Lower leg skin (tissue), 4 donors: ENCODE data around the gene IL1R1. TPM values are rescaled to one million over a fixed set of nuclear protein-coding genes. Genes with fewer than 3 reads are reported as not detected.

Experiments used
- DNase-seq, 2 donors: peaks; one replicate each; pipeline ENCODE4 v3.0.0-alpha.2; 2019; ENCODE audit warnings: low spot score in 2 of 2
- H3K4me3 ChIP-seq: fragments of 200-600 bp; sonication (generic); 2 replicates; pipeline ENCODE4 v1.5.1; 2017; ENCODE audit warnings: mild to moderate bottlenecking, low read depth; ENCODE audit not compliant: poor library complexity, severe bottlenecking
- CTCF ChIP-seq, 3 donors: fragments of 450-650 bp; IDR thresholded peaks; one replicate each; pipeline ENCODE4 v1.5.1; 2016; ENCODE audit warnings: antibody characterized with exemption in 3 of 3, mild to moderate bottlenecking in 3 of 3, moderate library complexity in 2 of 3
- POLR2A ChIP-seq, 2 donors: fragments of 450-650 bp; IDR thresholded peaks; one replicate each; pipeline ENCODE4 v1.6.1; 2016 to 2017; ENCODE audit warnings: antibody characterized with exemption in 2 of 2, mild to moderate bottlenecking in 1 of 2, moderate library complexity in 1 of 2
- WGBS, 2 donors: methylation state at CpG; one replicate each; pipeline ENCODE4 v1.1.5; 2018; 5-methylcytosine and 5-hydroxymethylcytosine counted together
- intact Hi-C: fragments of 100-400 bp; cut with DNase I; formaldehyde crosslinking; loops from one replicate; pipeline ENCODE4 v1.15.0; 2023; ENCODE audit warnings: low total_unique reads
- total RNA-seq, 4 donors: library from RNA; depleted of rRNA; stranded (reverse); fragments of >200 nt; gene quantifications; one replicate each; pipeline ENCODE4 v1.1.0, GENCODE V29; 2016

The IL1R1 gene
- total RNA-seq, 4 donors from 2014 or later = 43.2 to 92.9 (median 53.0) TPM

- no peak for DNase-seq
- TF ChIP-seq POLR2A (IDR thresholded peaks at IDR 0.05) (no peak), CTCF (IDR thresholded peaks at IDR 0.05) (no peak)
- WGBS, 2 donors = 76 to 79% methylated on average over 5 of the region's 5 CpGs
- no peak overlapping the region for H3K4me3 ChIP-seq
- intact Hi-C loops = loop anchor here (10.0 kb wide), 1 partner anchor 53 kb away; no protein-coding TSS in a partner anchor
Observed at GRCh38 chr2:102181376-102181775, 38.8 kb downstream of the IL1R1 start.

GRCh38 chr2:102181919-102182635, 39.5 kb downstream of the IL1R1 start:
- DNase-seq = no peak
- no peak for TF ChIP-seq CTCF (IDR thresholded peaks at IDR 0.05)
- no peak for TF ChIP-seq POLR2A (IDR thresholded peaks at IDR 0.05)
- intact Hi-C loops = loop anchor here (10.0 kb wide), 1 partner anchor 53 kb away; no protein-coding TSS in a partner anchor
- H3K4me3 ChIP-seq = no peak overlapping the region
- WGBS, 2 donors = 68 to 76% methylated on average over 7 of the region's 7 CpGs

GRCh38 chr2:102184018-102184417, 41.5 kb downstream of the IL1R1 start:
- intact Hi-C loops = loop anchor here (10.0 kb wide), 1 partner anchor 51 kb away; no protein-coding TSS in a partner anchor

GRCh38 chr2:102184568-102184967, 42.0 kb downstream of the IL1R1 start:
- intact Hi-C loops = loop anchor here (10.0 kb wide), 1 partner anchor 50 kb away; no protein-coding TSS in a partner anchor
- DNase-seq = no peak
- no peak for TF ChIP-seq CTCF (IDR thresholded peaks at IDR 0.05)
- TF ChIP-seq POLR2A (IDR thresholded peaks at IDR 0.05) = no peak
- 96 to 97% methylated on average over 1 of the region's 1 CpG for whole genome bisulfite sequencing, 2 donors
- no peak overlapping the region for H3K4me3 ChIP-seq

More at GRCh38 chr2:102184018-102184417, 41.5 kb downstream of the IL1R1 start:
- TF ChIP-seq CTCF (IDR thresholded peaks at IDR 0.05) = no peak
- TF ChIP-seq POLR2A (IDR thresholded peaks at IDR 0.05) = no peak
- no peak for DNase-seq
- no peak overlapping the region for H3K4me3 ChIP-seq
- 78 to 85% methylated on average over 2 of the region's 2 CpGs for WGBS, 2 donors

- WGBS, 2 donors = 24 to 25% methylated on average over 2 of the region's 2 CpGs
- no peak for TF ChIP-seq CTCF (IDR thresholded peaks at IDR 0.05)
- no peak for TF ChIP-seq POLR2A (IDR thresholded peaks at IDR 0.05)
- intact Hi-C loops = loop anchor here (10.0 kb wide), 1 partner anchor 49 kb away; no protein-coding TSS in a partner anchor
- DNase-seq = no peak
- no peak overlapping the region for H3K4me3 ChIP-seq
Observed at GRCh38 chr2:102185347-102185746, 42.8 kb downstream of the IL1R1 start.
